Measurements from ENCODE around the gene LGALS3BP.

DNA sequence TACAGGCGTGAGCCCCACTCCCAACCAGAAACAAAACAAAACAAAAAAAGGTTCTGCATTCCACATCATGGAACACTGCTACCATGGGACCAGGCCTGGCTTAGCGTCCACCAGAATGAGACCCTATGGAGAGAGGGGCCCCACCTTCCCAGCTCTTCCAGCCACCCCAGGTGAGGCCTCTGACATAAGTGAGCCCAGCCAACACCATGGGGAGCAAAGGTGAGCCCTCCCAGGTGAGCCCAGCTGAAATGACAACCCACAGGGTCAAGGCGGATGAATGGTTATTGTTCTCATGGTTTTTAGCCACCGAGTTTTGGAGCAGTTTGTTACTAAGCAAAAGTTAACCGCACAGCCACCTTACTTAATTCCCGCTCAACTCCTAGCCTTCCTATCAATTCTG, 16.3 kb downstream of the LGALS3BP start:
- TF ChIP-seq, protein P1, sequence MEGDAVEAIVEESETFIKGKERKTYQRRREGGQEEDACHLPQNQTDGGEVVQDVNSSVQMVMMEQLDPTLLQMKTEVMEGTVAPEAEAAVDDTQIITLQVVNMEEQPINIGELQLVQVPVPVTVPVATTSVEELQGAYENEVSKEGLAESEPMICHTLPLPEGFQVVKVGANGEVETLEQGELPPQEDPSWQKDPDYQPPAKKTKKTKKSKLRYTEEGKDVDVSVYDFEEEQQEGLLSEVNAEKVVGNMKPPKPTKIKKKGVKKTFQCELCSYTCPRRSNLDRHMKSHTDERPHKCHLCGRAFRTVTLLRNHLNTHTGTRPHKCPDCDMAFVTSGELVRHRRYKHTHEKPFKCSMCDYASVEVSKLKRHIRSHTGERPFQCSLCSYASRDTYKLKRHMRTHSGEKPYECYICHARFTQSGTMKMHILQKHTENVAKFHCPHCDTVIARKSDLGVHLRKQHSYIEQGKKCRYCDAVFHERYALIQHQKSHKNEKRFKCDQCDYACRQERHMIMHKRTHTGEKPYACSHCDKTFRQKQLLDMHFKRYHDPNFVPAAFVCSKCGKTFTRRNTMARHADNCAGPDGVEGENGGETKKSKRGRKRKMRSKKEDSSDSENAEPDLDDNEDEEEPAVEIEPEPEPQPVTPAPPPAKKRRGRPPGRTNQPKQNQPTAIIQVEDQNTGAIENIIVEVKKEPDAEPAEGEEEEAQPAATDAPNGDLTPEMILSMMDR (IDR thresholded peaks at IDR 0.05), result no peak
- TF ChIP-seq POLR2A (IDR thresholded peaks at IDR 0.05), result no peak
